Measurements from ENCODE around the gene ZDHHC21.
"Not testable (repeated sequence)": the region's sequence is repeated elsewhere in the genome, so short reads cannot be mapped to it uniquely, and the experiment has no call there.

Gene ZDHHC21

GRCh38 chr9:14670718-14671117 is 22.5 kb downstream of the ZDHHC21 start:
- H3K9me2 ChIP-seq (replicated peaks; ENCODE audit: insufficient read depth, low read length): no peaks in the 10 kb centered on the region
- H3K4me2 ChIP-seq (ENCODE audit: low read depth, low read length, poor library complexity, severe bottlenecking): no peak overlapping the region
- H2AFZ ChIP-seq (ENCODE audit: low read depth, low read length, severe bottlenecking): no peak overlapping the region
- H3K79me2 ChIP-seq (ENCODE audit: insufficient read depth, low read length): no peaks in the 10 kb centered on the region
- H3K9me3 ChIP-seq (ENCODE audit: insufficient read depth, low read length): no peaks in the 10 kb centered on the region
- TF ChIP-seq, protein P1, sequence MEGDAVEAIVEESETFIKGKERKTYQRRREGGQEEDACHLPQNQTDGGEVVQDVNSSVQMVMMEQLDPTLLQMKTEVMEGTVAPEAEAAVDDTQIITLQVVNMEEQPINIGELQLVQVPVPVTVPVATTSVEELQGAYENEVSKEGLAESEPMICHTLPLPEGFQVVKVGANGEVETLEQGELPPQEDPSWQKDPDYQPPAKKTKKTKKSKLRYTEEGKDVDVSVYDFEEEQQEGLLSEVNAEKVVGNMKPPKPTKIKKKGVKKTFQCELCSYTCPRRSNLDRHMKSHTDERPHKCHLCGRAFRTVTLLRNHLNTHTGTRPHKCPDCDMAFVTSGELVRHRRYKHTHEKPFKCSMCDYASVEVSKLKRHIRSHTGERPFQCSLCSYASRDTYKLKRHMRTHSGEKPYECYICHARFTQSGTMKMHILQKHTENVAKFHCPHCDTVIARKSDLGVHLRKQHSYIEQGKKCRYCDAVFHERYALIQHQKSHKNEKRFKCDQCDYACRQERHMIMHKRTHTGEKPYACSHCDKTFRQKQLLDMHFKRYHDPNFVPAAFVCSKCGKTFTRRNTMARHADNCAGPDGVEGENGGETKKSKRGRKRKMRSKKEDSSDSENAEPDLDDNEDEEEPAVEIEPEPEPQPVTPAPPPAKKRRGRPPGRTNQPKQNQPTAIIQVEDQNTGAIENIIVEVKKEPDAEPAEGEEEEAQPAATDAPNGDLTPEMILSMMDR (IDR thresholded peaks at IDR 0.05; ENCODE audit: insufficient read depth, low read length, poor library complexity, severe bottlenecking): no peak
- no peak for TF ChIP-seq EZH2phosphoT487 (conservative IDR thresholded peaks at IDR 0.05; ENCODE audit: low read length)
- H3K27ac ChIP-seq (ENCODE audit: low read depth, low read length): no peak overlapping the region
- no peaks in the 10 kb centered on the region for H3K27me3 ChIP-seq (ENCODE audit: low read length)
- no peaks in the 10 kb centered on the region; the same call in 1 of the 2 replicates for H3F3A ChIP-seq (ENCODE audit: insufficient read depth)
- H4K20me1 ChIP-seq (ENCODE audit: low read depth, low read length): no peaks in the 10 kb centered on the region
- H3K36me3 ChIP-seq (ENCODE audit: low read length): peaks cover 2% of the 10 kb centered on the region; the same call in 1 of the 2 replicates
- no peak overlapping the region for H3K9ac ChIP-seq (ENCODE audit: low read length)
- no peak overlapping the region for H3K4me3 ChIP-seq (ENCODE audit: insufficient read depth, low read length, poor library complexity, severe bottlenecking)

- not testable (repeated sequence) for H2AFZ ChIP-seq (ENCODE audit: low read depth, low read length, severe bottlenecking); H4K20me1 ChIP-seq (ENCODE audit: low read depth, low read length); H3K36me3 ChIP-seq (ENCODE audit: low read length); H3K9me2 ChIP-seq (replicated peaks; ENCODE audit: insufficient read depth, low read length); H3K9me3 ChIP-seq (ENCODE audit: insufficient read depth, low read length); H3K9ac ChIP-seq (ENCODE audit: low read length); H3K4me3 ChIP-seq (ENCODE audit: insufficient read depth, low read length, poor library complexity, severe bottlenecking); H3K27ac ChIP-seq (ENCODE audit: low read depth, low read length); H3F3A ChIP-seq (ENCODE audit: insufficient read depth); H3K4me2 ChIP-seq (ENCODE audit: low read depth, low read length, poor library complexity, severe bottlenecking); H3K27me3 ChIP-seq (ENCODE audit: low read length); H3K79me2 ChIP-seq (ENCODE audit: insufficient read depth, low read length)
These were observed 29.2 kb downstream of the ZDHHC21 start for GRCh38 chr9:14664022-14664421.

GRCh38 chr9:14662060-14662453 is 31.2 kb downstream of the ZDHHC21 start:
- no peak overlapping the region for H3K4me2 ChIP-seq (ENCODE audit: low read depth, low read length, poor library complexity, severe bottlenecking)
- H3K9ac ChIP-seq (ENCODE audit: low read length): no peak overlapping the region
- H3K27ac ChIP-seq (ENCODE audit: low read depth, low read length): no peak overlapping the region
- H4K20me1 ChIP-seq (ENCODE audit: low read depth, low read length): no peaks in the 10 kb centered on the region
- H3K27me3 ChIP-seq (ENCODE audit: low read length): no peaks in the 10 kb centered on the region
- no peak overlapping the region for H3K4me3 ChIP-seq (ENCODE audit: insufficient read depth, low read length, poor library complexity, severe bottlenecking)
- no peak overlapping the region for H2AFZ ChIP-seq (ENCODE audit: low read depth, low read length, severe bottlenecking)
- TF ChIP-seq, protein P1 (IDR thresholded peaks at IDR 0.05; ENCODE audit: insufficient read depth, low read length, poor library complexity, severe bottlenecking): no peak
- TF ChIP-seq EZH2phosphoT487 (conservative IDR thresholded peaks at IDR 0.05; ENCODE audit: low read length): no peak
- no peaks in the 10 kb centered on the region for H3K9me2 ChIP-seq (replicated peaks; ENCODE audit: insufficient read depth, low read length)
- H3K79me2 ChIP-seq (ENCODE audit: insufficient read depth, low read length): no peaks in the 10 kb centered on the region
- H3K9me3 ChIP-seq (ENCODE audit: insufficient read depth, low read length): no peaks in the 10 kb centered on the region
- no peaks in the 10 kb centered on the region for H3K36me3 ChIP-seq (ENCODE audit: low read length)
- H3F3A ChIP-seq (ENCODE audit: insufficient read depth): no peaks in the 10 kb centered on the region

GRCh38 chr9:14661421-14662059 is 31.7 kb downstream of the ZDHHC21 start:
- no peaks in the 10 kb centered on the region for H3K9me3 ChIP-seq (ENCODE audit: insufficient read depth, low read length)
- no peak overlapping the region for H3K4me3 ChIP-seq (ENCODE audit: insufficient read depth, low read length, poor library complexity, severe bottlenecking)
- no peak overlapping the region for H3K9ac ChIP-seq (ENCODE audit: low read length)
- H3K27me3 ChIP-seq (ENCODE audit: low read length): no peaks in the 10 kb centered on the region
- H3K36me3 ChIP-seq (ENCODE audit: low read length): no peaks in the 10 kb centered on the region
- no peaks in the 10 kb centered on the region for H3K9me2 ChIP-seq (replicated peaks; ENCODE audit: insufficient read depth, low read length)
- H3F3A ChIP-seq (ENCODE audit: insufficient read depth): no peaks in the 10 kb centered on the region
- no peaks in the 10 kb centered on the region for H4K20me1 ChIP-seq (ENCODE audit: low read depth, low read length)
- TF ChIP-seq, protein P1 (IDR thresholded peaks at IDR 0.05; ENCODE audit: insufficient read depth, low read length, poor library complexity, severe bottlenecking): peak; percentile 79
- TF ChIP-seq EZH2phosphoT487 (conservative IDR thresholded peaks at IDR 0.05; ENCODE audit: low read length): no peak
- no peak overlapping the region for H2AFZ ChIP-seq (ENCODE audit: low read depth, low read length, severe bottlenecking)
- no peak overlapping the region for H3K4me2 ChIP-seq (ENCODE audit: low read depth, low read length, poor library complexity, severe bottlenecking)
- no peak overlapping the region for H3K27ac ChIP-seq (ENCODE audit: low read depth, low read length)
- H3K79me2 ChIP-seq (ENCODE audit: insufficient read depth, low read length): no peaks in the 10 kb centered on the region
